Activated T-helper 2 cell treated with anti-CD3 and anti-CD28 coated beads, Interferon-gamma antibody, Interleukin-2, Interleukin-4, amounts not matched to agents 10 μg/mL and 5 μg/mL and 100 μg/mL, durations not matched to agents 14 hours and 24 hours and 36 hours (primary cell): ENCODE measurements around the gene DUSP22. TPM values are rescaled to one million over a fixed set of nuclear protein-coding genes. Genes with fewer than 3 reads are reported as not detected.
"Not testable (repeated sequence)": the region's sequence is repeated elsewhere in the genome, so short reads cannot be mapped to it uniquely, and the experiment has no call there.

Experiments
- DNase-seq: peaks from one replicate; pipeline ENCODE4 v3.0.0; 2021; ENCODE audit warnings: low spot score
- H3K27ac Mint-ChIP-seq: one replicate; pipeline ENCODE4 v1.8.0; 2021; ENCODE audit warnings: mixed read lengths
- H3K27me3 Mint-ChIP-seq: one replicate; pipeline ENCODE4 v1.8.0; 2021; ENCODE audit warnings: low read depth, mixed read lengths
- H3K36me3 Mint-ChIP-seq: one replicate; pipeline ENCODE4 v1.8.0; 2021; ENCODE audit warnings: low read depth, mixed read lengths
- H3K4me1 Mint-ChIP-seq: one replicate; pipeline ENCODE4 v1.8.0; 2021; ENCODE audit warnings: low read depth, mixed read lengths
- H3K4me3 Mint-ChIP-seq: one replicate; pipeline ENCODE4 v1.8.0; 2021; ENCODE audit warnings: low read depth, mild to moderate bottlenecking, moderate library complexity, mixed read lengths
- H3K9me3 Mint-ChIP-seq: one replicate; pipeline ENCODE4 v1.8.0; 2021; ENCODE audit warnings: mixed read lengths
- intact Hi-C: fragments of 100-400 bp; cut with micrococcal nuclease; formaldehyde crosslinking; loops from one replicate; pipeline ENCODE4 v1.15.1; 2023
- total RNA-seq: library from RNA; stranded (reverse); gene quantifications from 2 replicates; pipeline ENCODE4 v1.2.3, GENCODE V29; 2022

DUSP22 gene
- total RNA-seq, 1 donor from 2014 or later: 27.5 TPM

DNA sequence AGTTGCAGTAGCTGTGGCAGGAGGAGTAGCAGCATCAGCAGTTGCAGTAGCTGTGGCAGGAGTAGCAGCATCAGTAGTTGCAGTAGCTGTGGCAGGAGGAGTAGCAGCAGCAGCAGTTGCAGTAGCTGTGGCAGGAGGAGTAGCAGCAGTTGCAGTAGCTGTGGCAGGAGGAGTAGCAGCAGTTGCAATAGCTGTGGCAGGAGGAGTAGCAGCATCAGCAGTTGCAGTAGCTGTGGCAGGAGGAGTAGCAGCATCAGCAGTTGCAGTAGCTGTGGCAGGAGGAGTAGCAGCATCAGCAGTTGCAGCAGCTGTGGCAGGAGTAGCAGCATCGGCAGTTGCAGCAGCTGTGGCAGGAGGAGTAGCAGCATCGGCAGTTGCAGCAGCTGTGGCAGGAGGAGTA is 79.6 kb downstream of the DUSP22 start:
- intact Hi-C loops, H3K27ac Mint-ChIP-seq, H3K4me3 Mint-ChIP-seq, H3K4me1 Mint-ChIP-seq, H3K9me3 Mint-ChIP-seq, H3K36me3 Mint-ChIP-seq, DNase-seq: not testable (repeated sequence)
- H3K27me3 Mint-ChIP-seq: peaks cover 27% of the 10 kb centered on the region

DNA sequence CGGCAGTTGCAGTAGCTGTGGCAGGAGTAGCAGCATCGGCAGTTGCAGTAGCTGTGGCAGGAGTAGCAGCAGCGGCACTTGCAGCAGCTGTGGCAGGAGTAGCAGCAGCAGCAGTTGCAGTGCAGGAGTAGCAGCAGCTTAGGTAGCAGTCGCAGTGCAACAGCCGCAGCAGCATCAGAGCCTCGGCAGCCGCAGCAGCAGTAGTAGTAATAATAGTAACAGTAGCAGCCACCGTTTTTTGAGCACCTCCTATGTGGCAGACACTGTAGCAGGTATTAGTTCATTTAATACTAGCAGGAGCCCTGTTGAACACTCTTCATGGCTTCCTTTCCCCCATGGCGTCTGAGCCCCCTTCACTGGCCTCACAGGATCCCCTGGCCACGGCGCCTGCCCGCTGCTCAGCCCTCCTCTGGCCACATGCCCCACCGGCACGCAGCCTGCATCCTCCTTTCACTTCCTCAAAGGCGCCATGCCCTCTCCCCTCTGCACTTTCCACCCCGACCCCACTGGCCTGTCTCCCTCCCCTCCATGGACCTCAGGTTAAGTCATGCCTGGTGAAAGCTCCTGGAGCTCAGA is 80.1 kb downstream of the DUSP22 start:
- intact Hi-C loops: no loop called here
- no peak for DNase-seq
- H3K4me1 Mint-ChIP-seq: peaks cover 9% of the 10 kb centered on the region
- no peak overlapping the region for H3K4me3 Mint-ChIP-seq
- H3K9me3 Mint-ChIP-seq: peaks cover 3% of the 10 kb centered on the region
- H3K27ac Mint-ChIP-seq: no peak overlapping the region
- H3K27me3 Mint-ChIP-seq: peaks cover 27% of the 10 kb centered on the region
- peaks cover 3% of the 10 kb centered on the region for H3K36me3 Mint-ChIP-seq

DNA sequence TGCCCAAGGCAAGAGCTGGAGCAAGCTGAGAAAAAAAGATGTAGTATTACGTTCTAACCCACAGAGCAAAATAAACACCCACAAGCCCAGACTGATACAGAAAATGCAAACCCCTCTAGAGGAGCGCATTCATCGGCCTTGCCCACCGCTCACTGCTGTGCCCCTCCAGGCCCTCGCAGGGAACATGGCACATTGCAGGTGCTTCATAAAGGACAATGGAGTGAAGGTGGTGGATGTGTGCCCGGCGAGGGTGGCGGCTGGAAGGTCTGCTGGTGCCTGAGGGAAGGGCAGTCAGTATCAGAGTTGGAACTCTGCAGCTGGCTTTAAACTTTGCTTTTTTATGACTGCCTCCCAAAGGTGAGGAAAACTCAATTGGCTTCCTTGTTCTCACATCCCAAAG is 80.7 kb downstream of the DUSP22 start:
- DNase-seq: no peak
- intact Hi-C loops: no loop called here
- Mint-ChIP-seq H3K4me3 (no peak overlapping the region), H3K27ac (no peak overlapping the region), H3K9me3 (peaks cover 3% of the 10 kb centered on the region), H3K27me3 (peaks cover 25% of the 10 kb centered on the region), H3K4me1 (peaks cover 9% of the 10 kb centered on the region), H3K36me3 (peaks cover 3% of the 10 kb centered on the region)

DNA sequence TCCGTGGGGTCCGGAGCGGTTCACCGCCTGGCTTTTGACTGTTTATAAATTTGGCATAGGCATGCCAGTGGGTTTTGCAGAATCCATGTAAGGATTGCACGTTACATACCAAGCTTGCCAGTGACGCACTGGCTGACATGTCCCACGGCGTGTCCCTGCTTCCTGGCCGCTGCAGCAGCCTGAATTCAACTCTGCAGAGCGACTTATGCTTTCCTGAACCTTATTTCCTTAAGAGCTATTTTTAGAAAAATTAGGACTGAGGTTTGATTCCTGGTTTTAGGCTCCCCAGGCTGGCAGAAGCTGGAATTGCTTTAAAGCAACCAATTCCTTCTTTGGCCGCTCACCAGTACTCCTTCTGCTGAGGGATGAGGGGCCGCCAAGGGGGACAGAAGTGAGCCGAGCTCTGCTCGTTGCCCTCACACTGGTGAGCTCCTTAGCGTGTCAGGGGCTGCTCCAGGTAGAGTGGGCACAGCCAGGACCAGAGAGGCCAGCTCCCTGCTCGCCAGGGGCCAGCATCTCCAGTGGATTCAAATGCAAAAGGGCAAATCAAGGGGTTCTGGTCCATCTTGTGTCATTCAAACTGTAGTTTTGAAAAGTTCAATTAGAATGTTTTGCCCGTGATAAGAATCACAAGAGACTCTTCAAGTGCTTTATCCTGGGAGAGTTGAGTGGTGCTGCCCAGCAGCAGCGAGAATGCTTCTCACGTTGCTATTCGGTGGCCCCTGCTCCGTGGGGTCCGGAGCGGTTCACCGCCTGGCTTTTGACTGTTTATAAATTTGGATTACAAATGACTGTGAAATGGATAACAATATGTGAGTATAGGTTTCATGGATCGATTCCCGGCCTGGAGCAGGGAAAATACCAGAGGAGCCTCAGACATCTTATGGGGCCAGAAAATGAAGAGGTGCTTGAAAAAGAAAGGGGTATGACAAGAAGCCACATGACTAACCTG is 81.8 kb downstream of the DUSP22 start:
- peaks cover 13% of the 10 kb centered on the region for H3K4me1 Mint-ChIP-seq
- H3K9me3 Mint-ChIP-seq: peaks cover 3% of the 10 kb centered on the region
- peaks cover 25% of the 10 kb centered on the region for H3K27me3 Mint-ChIP-seq
- intact Hi-C loops: no loop called here
- no peak overlapping the region for H3K4me3 Mint-ChIP-seq
- H3K36me3 Mint-ChIP-seq: peaks cover 3% of the 10 kb centered on the region
- H3K27ac Mint-ChIP-seq: no peak overlapping the region
- DNase-seq: no peak

DNA sequence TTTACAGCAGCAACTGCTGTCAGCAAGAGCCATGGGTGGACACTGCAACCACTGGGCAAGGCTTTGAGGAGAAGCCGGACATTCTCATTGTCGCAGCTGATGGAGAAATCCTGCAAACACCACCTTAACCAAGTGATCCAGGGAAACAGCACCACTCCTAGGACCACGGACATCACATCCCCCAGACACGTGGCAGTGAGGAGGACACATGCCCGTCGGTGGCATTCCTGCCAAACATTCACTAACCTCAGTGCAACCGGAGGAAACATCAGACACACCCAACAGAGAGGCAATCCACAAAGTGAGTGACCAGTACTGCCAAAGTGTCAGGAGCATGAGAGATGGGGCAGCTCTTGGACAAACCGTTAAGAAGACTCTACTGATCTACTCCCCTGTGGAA is 82.7 kb downstream of the DUSP22 start:
- Mint-ChIP-seq H3K27ac (no peak overlapping the region), H3K4me3 (no peak overlapping the region), H3K36me3 (peaks cover 3% of the 10 kb centered on the region), H3K9me3 (peaks cover 3% of the 10 kb centered on the region), H3K27me3 (peaks cover 22% of the 10 kb centered on the region), H3K4me1 (peaks cover 13% of the 10 kb centered on the region)
- intact Hi-C loops: no loop called here
- DNase-seq: no peak

DNA sequence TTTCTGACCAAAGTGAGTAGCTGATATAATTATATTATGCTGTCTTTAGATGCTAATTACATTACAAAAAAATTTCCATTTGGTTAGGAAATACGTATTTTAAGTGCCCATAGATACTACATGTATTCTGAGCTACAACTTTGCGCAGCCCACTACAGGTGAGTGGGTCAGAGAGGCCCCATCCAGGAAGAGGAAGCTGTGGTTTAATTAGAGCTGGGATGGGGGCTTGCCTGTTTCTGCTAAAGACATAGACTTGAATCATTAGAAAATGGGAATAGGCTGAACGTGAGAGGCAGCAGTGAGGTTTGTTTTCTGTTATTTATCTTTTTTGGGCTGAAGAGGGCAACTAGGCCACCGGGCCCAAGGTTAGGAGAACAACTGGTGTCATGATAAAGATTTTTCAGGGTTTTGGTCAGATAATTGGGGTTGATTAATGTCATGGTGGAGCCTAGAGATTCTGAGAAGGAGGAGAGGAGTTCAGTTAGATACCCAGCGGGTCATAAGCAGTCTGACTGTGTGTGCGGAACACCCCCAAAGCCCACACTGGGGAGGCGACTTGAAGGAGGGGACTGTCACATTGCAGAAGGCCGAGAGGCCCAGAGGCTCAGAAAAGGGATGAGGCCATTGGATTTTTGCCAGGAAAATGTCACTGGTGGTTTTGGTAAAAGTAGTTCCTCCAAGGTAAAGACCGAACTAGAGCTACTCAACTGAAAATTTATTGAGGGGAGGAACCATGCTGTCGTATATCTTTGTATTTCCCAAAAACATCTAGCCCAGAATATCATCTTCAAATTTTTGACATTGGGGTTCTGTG is 84.7 kb downstream of the DUSP22 start:
- no peak overlapping the region for H3K27ac Mint-ChIP-seq
- peaks cover 18% of the 10 kb centered on the region for H3K4me1 Mint-ChIP-seq
- intact Hi-C loops: no loop called here

GRCh38 chr6:377641-378020 is 85.3 kb downstream of the DUSP22 start:
- H3K27ac Mint-ChIP-seq, H3K9me3 Mint-ChIP-seq, intact Hi-C loops, H3K4me3 Mint-ChIP-seq, H3K36me3 Mint-ChIP-seq, DNase-seq: not testable (repeated sequence)
- Mint-ChIP-seq H3K4me1 (peaks cover 17% of the 10 kb centered on the region), H3K27me3 (peaks cover 19% of the 10 kb centered on the region)

More for the DNA sequence above, 84.7 kb downstream of the DUSP22 start:
- DNase-seq: no peak
- Mint-ChIP-seq H3K4me3 (no peak overlapping the region), H3K36me3 (no peaks in the 10 kb centered on the region), H3K9me3 (no peaks in the 10 kb centered on the region), H3K27me3 (peaks cover 20% of the 10 kb centered on the region)

DNA sequence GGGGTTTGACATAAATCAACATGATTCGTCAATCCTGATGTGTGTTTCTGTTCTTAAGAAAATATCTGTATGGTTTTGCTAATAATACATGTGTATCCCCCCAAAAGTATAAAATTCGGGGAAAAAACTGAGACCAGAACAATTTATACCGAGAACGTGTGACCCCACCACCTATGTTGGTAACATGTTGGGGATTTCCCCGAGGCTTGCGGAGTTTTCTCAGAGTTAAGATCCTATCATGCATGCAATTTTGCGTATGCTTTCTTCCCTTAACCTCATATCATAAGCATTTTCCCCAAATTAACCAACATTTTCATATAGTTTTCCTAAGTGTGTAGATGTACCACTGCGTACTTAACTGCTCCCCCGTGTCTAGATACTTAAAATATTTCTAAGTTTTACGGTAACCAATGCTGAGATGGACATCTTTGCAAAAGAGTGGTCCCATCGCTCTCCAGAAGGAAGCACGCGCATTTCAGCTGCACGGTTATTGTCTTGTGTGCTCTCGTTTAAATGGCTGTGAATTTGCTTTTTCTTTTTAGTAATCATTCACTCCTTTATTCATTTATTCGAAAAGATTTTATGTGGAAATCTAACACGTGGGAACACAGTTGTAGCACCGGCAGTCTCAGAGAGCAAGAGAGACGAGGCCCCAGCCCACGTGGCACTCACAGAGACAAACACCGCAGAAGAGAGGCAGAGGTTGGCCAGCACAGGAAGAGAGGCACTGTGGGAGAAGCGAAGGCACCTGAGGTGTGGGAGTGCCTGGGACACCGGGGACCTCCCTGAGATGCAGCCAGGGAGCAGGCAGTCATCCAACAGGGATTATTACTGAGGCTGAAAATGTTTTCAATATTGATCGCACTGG is 86.0 kb downstream of the DUSP22 start:
- no peak for DNase-seq
- Mint-ChIP-seq H3K27ac (no peak overlapping the region), H3K4me1 (peaks cover 14% of the 10 kb centered on the region), H3K27me3 (peaks cover 14% of the 10 kb centered on the region), H3K9me3 (no peaks in the 10 kb centered on the region), H3K36me3 (no peaks in the 10 kb centered on the region), H3K4me3 (no peak overlapping the region)
- intact Hi-C loops: no loop called here

- Mint-ChIP-seq H3K9me3 (no peaks in the 10 kb centered on the region), H3K27me3 (peaks cover 10% of the 10 kb centered on the region), H3K4me1 (peaks cover 14% of the 10 kb centered on the region), H3K4me3 (no peak overlapping the region), H3K36me3 (no peaks in the 10 kb centered on the region), H3K27ac (no peak overlapping the region)
- intact Hi-C loops: no loop called here
- DNase-seq: no peak
Observed at GRCh38 chr6:378958-379409, 86.7 kb downstream of the DUSP22 start.

DNA sequence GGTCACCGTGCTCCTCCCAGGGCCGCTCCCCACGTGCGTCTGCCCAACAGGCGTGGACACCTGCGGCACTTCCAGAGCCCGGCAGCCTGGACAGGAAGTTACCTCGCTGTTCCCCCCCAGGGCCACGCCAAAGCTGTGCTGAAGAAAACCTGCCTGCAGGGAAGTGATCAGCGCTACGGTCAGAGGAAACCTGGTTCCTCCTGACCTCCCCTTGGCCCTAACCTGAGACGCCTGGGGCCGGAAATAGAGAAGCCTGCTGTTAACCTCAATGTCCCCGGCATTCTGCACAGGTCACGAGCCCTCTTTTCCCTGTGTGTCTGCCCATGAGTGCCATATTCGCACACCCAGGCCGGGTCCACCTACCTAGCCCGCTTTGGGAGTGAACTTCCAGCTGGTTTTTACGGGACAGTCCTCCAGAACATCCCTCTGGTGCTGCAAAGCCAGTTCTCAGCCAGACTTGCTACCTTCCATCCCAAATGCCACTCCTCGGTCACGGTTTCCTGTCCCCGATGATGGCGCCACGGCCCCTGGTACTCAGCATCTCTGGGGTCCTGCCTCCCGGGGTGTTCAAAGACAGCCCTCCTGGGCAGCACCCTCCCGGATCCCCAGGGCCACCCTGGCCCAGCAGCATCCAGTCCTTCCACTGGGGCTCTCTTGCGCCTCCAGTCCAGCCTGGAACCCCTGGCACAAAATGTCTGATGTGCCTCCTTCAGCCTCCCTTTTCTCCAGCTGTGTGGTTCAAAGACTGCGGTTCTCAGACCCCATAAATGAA is 87.3 kb downstream of the DUSP22 start:
- Mint-ChIP-seq H3K4me1 (peaks cover 17% of the 10 kb centered on the region), H3K4me3 (no peak overlapping the region), H3K9me3 (no peaks in the 10 kb centered on the region), H3K27me3 (peaks cover 6% of the 10 kb centered on the region), H3K36me3 (no peaks in the 10 kb centered on the region), H3K27ac (no peak overlapping the region)
- DNase-seq: no peak
- intact Hi-C loops: no loop called here

DNA sequence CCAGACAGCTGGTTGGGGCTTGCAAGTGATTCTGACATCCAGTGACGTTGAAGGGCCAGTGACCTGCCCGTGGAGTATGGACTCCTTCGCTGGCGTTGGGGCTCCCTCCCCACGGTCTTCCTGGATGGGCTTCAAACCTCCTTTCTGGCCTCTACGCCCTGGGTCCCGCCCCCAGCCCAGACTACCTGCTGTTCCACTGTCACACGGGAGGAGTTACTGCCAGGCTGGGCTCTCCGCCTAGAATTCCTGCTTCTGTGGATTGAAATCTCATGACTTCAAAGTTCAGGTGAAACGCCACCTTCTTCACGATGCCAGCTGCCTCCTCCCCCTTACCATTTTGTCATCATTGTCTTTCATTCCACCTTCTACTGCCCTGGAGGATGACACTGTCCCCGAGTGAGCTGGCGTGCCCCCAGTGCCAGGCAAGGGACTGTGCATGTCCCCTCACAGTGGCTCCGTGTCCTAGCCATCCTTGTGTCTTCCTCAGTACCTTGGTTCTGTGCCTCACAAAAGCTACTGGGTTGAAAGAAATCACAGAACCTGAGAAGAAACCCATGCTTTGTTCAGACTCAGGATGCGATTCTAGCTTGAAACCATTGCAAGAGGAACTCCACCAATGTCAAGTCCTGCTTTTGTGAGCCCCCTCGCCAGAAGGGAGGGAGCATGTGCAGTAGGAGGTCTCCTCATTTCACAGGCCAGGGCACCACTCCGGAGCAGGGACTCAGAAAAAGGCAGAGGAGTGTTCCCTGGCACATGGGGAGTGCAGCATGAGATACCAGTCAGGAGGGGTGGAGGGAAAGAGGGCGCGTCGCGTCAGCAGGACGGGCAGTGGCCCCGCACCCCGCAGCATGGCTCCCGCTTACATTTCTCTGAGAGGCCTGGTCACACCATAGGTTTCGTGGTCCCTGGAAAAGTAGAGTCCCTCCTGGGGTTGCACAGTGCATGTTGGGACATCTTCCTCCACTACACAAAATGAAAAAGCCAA is 88.2 kb downstream of the DUSP22 start:
- Mint-ChIP-seq H3K9me3 (no peaks in the 10 kb centered on the region), H3K27ac (no peak overlapping the region), H3K4me1 (peaks cover 19% of the 10 kb centered on the region), H3K36me3 (no peaks in the 10 kb centered on the region), H3K27me3 (peaks cover 2% of the 10 kb centered on the region), H3K4me3 (no peak overlapping the region)
- no peak for DNase-seq
- intact Hi-C loops: no loop called here
